Astrocyte of the spinal cord (primary cell): ENCODE results near the gene RUNX1.

Experiments used
- DNase-seq: peaks from one replicate; pipeline ENCODE4 v3.0.0; 2011; ENCODE audit warnings: low read depth, low spot score
- H3K4me3 ChIP-seq: 2 replicates; pipeline ENCODE4 v1.5.1; 2011; ENCODE audit warnings: low read depth, mild to moderate bottlenecking, low read length, moderate library complexity
- in situ Hi-C: cut with HindIII; loops from 2 replicates; pipeline ENCODE4 v1.10.0; 2017; ENCODE audit warnings: low sequenced_read_pairs
- TF ChIP-seq, protein P1 (sequence below): IDR thresholded peaks from 2 replicates; pipeline ENCODE4 v1.5.1; 2012; ENCODE audit warnings: low read depth, mild to moderate bottlenecking, low read length, inconsistent platforms

RUNX1 gene

DNA sequence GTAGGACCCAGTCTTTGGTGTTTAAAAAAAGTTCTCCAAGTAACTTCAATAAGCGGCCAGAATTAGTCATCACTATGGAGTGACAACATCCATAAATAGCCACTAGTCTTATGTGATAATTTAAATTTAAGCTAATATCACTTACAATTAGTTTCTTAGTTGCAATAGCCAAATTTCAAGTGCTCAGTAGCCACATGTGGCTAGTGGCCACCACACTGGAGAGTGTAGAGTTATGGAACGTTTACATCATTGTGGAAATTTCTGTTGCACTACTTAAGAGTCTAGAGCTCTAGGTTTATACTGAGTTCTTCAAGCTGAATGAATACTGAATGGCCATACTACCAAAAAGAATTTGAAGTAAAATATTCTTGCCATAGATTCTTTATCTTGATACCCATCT, 121.1 kb downstream of the RUNX1 start:
- TF ChIP-seq, protein P1, sequence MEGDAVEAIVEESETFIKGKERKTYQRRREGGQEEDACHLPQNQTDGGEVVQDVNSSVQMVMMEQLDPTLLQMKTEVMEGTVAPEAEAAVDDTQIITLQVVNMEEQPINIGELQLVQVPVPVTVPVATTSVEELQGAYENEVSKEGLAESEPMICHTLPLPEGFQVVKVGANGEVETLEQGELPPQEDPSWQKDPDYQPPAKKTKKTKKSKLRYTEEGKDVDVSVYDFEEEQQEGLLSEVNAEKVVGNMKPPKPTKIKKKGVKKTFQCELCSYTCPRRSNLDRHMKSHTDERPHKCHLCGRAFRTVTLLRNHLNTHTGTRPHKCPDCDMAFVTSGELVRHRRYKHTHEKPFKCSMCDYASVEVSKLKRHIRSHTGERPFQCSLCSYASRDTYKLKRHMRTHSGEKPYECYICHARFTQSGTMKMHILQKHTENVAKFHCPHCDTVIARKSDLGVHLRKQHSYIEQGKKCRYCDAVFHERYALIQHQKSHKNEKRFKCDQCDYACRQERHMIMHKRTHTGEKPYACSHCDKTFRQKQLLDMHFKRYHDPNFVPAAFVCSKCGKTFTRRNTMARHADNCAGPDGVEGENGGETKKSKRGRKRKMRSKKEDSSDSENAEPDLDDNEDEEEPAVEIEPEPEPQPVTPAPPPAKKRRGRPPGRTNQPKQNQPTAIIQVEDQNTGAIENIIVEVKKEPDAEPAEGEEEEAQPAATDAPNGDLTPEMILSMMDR = no peak
- no peak overlapping the region for H3K4me3 ChIP-seq
- DNase-seq = no peak
- in situ Hi-C loops = no loop called here

DNA sequence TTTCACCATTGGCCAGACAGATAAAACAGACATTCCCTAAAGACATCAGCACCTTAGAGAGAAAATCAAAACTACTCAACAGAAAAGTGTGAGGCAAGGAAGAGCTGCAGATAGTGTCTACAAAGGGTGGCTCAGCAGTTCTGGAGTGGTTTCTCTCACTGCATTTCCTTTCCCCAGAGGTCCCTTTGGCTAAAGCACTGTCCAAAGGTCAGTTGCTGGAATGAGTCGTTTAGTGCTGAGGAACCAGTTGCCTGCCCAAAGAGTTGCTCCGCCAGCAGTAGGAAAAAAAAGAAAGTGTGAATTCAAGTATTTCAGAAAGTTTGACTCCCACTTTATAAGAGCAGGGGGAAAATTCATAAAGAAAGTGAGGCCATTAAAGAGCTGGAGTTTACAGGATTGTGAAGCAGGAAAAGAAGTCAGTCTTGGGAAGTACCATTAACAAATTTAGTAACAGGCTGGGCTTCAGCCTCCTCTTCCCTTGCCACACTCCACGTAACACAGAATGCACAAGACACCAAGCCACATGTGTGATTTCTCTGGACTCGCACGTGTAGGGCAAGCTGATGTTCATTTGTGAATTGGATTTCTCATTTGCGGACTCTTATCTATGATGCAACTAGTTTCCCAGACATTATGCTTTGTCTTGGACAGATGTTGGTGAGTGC, 122.2 kb downstream of the RUNX1 start:
- in situ Hi-C loops = no loop called here
- TF ChIP-seq, protein P1 = no peak
- H3K4me3 ChIP-seq = no peak overlapping the region
- DNase-seq = peak; percentile 44

DNA sequence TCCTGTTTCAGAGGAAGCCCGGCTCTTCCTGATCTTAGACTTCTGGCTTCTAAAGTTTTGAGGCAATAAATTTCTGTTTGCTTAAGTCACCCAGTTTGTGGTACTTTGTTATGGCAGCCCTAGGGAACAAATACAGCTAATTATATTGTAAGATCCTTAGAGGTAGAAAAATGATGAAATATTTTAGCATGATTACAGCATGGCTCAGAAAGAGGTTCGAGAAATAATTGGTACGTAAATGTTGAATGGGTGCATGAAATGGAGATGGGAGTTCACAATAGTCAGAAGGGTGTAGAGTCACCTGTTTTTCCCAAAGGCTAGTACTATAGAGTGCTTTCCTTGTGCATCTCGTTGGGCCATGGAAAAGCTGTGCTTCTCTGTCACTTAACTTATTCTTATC, 123.5 kb downstream of the RUNX1 start:
- in situ Hi-C loops = no loop called here
- TF ChIP-seq, protein P1 = no peak
- no peak for DNase-seq
- no peak overlapping the region for H3K4me3 ChIP-seq

DNA sequence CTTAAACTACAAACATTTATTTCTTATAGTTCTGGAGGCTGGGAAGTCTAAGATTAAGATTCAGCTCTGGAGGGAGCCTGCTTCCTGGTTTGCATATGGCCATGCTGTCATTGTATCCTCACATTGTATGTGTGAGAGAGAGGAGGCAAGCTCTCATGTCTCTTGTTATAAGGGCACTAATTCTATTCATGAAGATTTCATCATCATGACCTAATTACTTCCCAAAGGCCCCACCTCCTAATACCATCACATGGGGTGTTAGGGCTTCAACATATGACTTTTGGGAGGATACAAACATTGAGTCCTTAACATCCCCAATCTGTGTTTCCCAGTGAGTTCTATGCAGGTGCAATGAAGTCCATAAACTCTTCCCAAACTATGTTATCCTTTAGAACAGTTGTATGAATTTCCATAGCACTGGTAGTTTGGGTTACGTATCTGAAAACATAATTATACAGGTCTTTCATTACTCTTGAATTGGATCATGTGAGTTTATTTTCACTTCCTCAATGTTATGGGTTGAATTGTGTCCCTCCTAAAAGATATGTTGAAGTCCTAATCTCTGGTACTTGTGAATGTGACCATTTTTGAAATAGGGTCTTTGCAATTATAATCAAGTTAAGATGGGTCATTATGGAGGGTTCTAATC, 124.2 kb downstream of the RUNX1 start:
- TF ChIP-seq, protein P1 = no peak
- no peak for DNase-seq
- in situ Hi-C loops = no loop called here
- H3K4me3 ChIP-seq = no peak overlapping the region

DNA sequence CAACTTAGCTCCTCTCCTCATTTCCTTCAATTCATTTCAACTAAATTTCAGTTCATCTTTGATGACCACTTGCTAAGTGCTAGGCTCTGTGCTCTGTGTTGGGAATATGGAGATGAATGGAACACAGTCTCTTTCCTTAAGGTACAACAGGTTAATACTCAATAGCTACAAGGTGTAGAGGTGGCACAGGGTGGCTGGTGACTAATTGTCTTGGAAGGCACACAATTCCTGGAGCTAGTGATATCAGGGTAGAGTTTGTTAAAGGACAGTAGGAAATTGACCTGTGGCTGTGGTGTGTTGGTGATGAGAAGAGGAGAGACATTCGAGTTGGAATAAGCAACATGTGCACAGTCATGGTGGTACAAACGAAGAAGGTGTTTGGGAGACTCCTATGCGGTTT, 124.9 kb downstream of the RUNX1 start:
- no peak for DNase-seq
- in situ Hi-C loops = no loop called here
- H3K4me3 ChIP-seq = no peak overlapping the region
- TF ChIP-seq, protein P1 = no peak

DNA sequence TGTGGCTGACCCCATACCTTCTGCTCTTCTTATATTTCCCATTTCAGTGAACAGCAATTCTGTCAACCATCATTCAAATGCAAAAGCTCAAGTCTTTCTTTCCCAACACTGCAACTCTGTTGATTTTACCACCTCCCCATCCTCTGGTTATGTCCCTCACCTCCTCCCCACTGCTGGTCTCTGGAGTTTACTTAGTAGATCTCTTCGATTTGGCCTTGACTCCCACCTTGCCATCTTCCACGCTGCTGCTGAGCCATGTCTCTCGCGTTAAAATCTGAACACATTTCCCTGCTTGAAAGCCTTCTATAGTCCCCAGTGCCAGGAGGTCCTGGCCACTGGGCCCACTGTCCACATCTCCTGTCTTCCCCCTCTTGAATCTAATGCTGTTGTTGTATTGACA, 125.5 kb downstream of the RUNX1 start:
- DNase-seq = no peak
- TF ChIP-seq, protein P1 = no peak
- no peak overlapping the region for H3K4me3 ChIP-seq
- in situ Hi-C loops = no loop called here
